SK-N-SH treated with all-trans-retinoic acid at 6 μM for 48 hours (cell line): Measurements from ENCODE around the gene IMP4.

Experiments used
- ATAC-seq: fragments of 200-7000 bp; cut with Tn5 transposase; 3 replicates; pipeline ENCODE4 v1.9.1; 2020; ENCODE audit warnings: mild to moderate bottlenecking, moderate library complexity
- ARNTL ChIP-seq: fragments of 450-650 bp; formaldehyde crosslinking; IDR thresholded peaks from 2 replicates; pipeline ENCODE4 v1.5.0; 2020; ENCODE audit warnings: low read depth, mild to moderate bottlenecking, moderate library complexity, borderline replicate concordance
- BACH2 ChIP-seq: fragments of 250-450 bp; sonication (Bioruptor Pico); IDR thresholded peaks from 2 replicates; pipeline ENCODE4 v1.9.0; 2021; ENCODE audit warnings: mild to moderate bottlenecking, borderline replicate concordance
- CREB5 ChIP-seq: fragments of 250-450 bp; sonication (Bioruptor Pico); IDR thresholded peaks from 2 replicates; pipeline ENCODE4 v1.5.1; 2020; ENCODE audit warnings: low read depth, mild to moderate bottlenecking, moderate library complexity
- CSDC2 ChIP-seq: fragments of 250-450 bp; sonication (Bioruptor Pico); IDR thresholded peaks from 2 replicates; pipeline ENCODE4 v1.5.0; 2020; ENCODE audit warnings: mild to moderate bottlenecking, moderate library complexity
- OSR1 ChIP-seq: fragments of 250-450 bp; sonication (Bioruptor Pico); IDR thresholded peaks from 2 replicates; pipeline ENCODE4 v1.8.0; 2022; ENCODE audit warnings: moderate library complexity, mild to moderate bottlenecking, inconsistent platforms
- PATZ1 ChIP-seq: fragments of 250-450 bp; sonication (Bioruptor Pico); IDR thresholded peaks from 2 replicates; pipeline ENCODE4 v1.8.0; 2020; ENCODE audit warnings: mild to moderate bottlenecking, moderate library complexity, borderline replicate concordance
- POU6F1 ChIP-seq: fragments of 250-450 bp; sonication (Bioruptor Pico); IDR thresholded peaks from 2 replicates; pipeline ENCODE4 v1.8.0; 2021; ENCODE audit warnings: low read depth, mild to moderate bottlenecking, moderate library complexity, borderline replicate concordance
- PPARA ChIP-seq: fragments of 250-450 bp; sonication (Bioruptor Pico); IDR thresholded peaks from 2 replicates; pipeline ENCODE4 v1.5.0; 2020; ENCODE audit warnings: mild to moderate bottlenecking, borderline replicate concordance
- RARB ChIP-seq: fragments of 250-450 bp; sonication (Bioruptor Pico); IDR thresholded peaks from 2 replicates; pipeline ENCODE4 v1.8.0; 2021; ENCODE audit warnings: mild to moderate bottlenecking, moderate library complexity
- TCF4 ChIP-seq: fragments of 250-450 bp; sonication (Bioruptor Pico); IDR thresholded peaks from 2 replicates; pipeline ENCODE4 v1.8.0; 2021; ENCODE audit warnings: mild to moderate bottlenecking, moderate library complexity, borderline replicate concordance
- TOX ChIP-seq: fragments of 250-450 bp; sonication (Bioruptor Pico); IDR thresholded peaks from 2 replicates; pipeline ENCODE4 v1.8.0; 2021; ENCODE audit warnings: mild to moderate bottlenecking, moderate library complexity, borderline replicate concordance
- TSHZ2 ChIP-seq: fragments of 250-450 bp; sonication (Bioruptor Pico); IDR thresholded peaks from 2 replicates; pipeline ENCODE4 v1.5.0; 2020; ENCODE audit warnings: mild to moderate bottlenecking, moderate library complexity
- ZC3H10 ChIP-seq: fragments of 250-450 bp; sonication (Bioruptor Pico); IDR thresholded peaks from 2 replicates; pipeline ENCODE4 v1.5.1; 2021; ENCODE audit warnings: mild to moderate bottlenecking, moderate library complexity
- ZFP3 ChIP-seq: fragments of 250-450 bp; sonication (Bioruptor Pico); IDR thresholded peaks from 2 replicates; pipeline ENCODE4 v1.5.0; 2020; ENCODE audit warnings: mild to moderate bottlenecking, moderate library complexity
- ZFP30 ChIP-seq: fragments of 450-650 bp; formaldehyde crosslinking; IDR thresholded peaks from 2 replicates; pipeline ENCODE4 v1.5.0; 2022; ENCODE audit warnings: mild to moderate bottlenecking, moderate library complexity
- ZNF565 ChIP-seq: fragments of 450-650 bp; formaldehyde crosslinking; conservative IDR thresholded peaks from 2 replicates; pipeline ENCODE4 v1.5.0; 2020; ENCODE audit warnings: low read depth, mild to moderate bottlenecking, moderate library complexity
- ZNF70 ChIP-seq: fragments of 450-650 bp; formaldehyde crosslinking; IDR thresholded peaks from 2 replicates; pipeline ENCODE4 v1.5.0; 2020; ENCODE audit warnings: mild to moderate bottlenecking, moderate library complexity
- ZNF8 ChIP-seq: fragments of 450-650 bp; formaldehyde crosslinking; IDR thresholded peaks from 2 replicates; pipeline ENCODE4 v1.5.0; 2020; ENCODE audit warnings: mild to moderate bottlenecking, moderate library complexity
- TF ChIP-seq, protein P1 (sequence below): fragments of 250-450 bp; sonication (Bioruptor Pico); IDR thresholded peaks from 2 replicates; pipeline ENCODE4 v1.5.1; 2021; ENCODE audit warnings: mild to moderate bottlenecking, moderate library complexity

The IMP4 gene

DNA sequence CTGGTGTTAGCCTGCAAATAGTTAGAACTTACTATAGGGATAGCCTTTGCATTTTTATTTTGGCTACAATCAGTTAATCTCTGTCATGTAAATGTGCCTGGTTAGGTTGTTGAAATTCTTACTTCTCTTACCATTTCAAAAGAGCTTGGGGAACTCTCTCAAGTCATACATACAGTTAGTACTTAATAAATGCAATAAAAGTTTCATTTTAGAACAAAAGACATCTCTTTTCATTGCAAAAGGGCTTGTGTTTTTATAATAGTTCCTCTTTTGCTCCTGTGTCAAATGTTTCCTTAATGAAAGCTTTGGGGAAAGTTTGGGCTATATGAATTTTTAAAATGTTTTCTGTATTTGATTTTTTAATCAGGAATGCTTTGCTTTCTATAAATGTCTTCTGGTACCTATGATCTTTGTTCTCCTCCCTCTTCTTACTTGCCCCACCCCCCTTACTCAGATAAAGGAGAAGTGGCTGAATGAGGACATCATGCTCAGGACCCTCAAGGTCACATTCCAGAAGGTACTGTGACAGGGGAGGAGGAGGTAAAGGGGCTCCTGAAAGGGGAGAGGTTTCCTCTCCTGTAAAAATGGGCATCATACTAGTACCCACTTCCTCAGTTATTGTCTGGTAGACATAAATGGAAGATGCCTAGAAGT, 26.7 kb downstream of the IMP4 start (continued):
- no peak for TF ChIP-seq CREB5 (CRISPR knock-in tag)

DNA sequence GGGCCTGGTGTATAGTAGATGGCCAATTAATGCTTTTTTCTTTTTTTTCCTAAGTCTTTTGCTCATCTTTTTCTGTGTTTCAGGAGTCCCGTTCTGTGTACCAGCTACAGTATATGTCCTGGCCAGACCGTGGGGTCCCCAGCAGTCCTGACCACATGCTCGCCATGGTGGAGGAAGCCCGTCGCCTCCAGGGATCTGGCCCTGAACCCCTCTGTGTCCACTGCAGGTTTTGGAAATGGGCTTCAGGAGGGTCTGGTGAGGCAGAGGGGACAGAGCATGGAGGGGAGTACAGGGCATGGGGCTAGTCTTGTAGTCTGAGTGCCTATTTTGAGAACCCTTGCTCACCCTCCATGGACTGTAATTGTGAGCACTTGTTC, 27.3 kb downstream of the IMP4 start:
- no peak for ATAC-seq
- TF ChIP-seq BACH2 (CRISPR knock-in tag) (no peak), TOX (CRISPR knock-in tag) (no peak), TCF4 (CRISPR knock-in tag) (no peak), TSHZ2 (CRISPR knock-in tag) (no peak), PATZ1 (CRISPR knock-in tag) (no peak), ZNF565 (CRISPR knock-in tag) (no peak), ZNF8 (CRISPR knock-in tag) (no peak), CSDC2 (CRISPR knock-in tag) (no peak), POU6F1 (CRISPR knock-in tag) (no peak), PPARA (no peak), ZNF70 (CRISPR knock-in tag) (no peak), ZFP30 (CRISPR knock-in tag) (no peak), RARB (no peak), ARNTL (CRISPR knock-in tag) (no peak)
- TF ChIP-seq, protein P1, sequence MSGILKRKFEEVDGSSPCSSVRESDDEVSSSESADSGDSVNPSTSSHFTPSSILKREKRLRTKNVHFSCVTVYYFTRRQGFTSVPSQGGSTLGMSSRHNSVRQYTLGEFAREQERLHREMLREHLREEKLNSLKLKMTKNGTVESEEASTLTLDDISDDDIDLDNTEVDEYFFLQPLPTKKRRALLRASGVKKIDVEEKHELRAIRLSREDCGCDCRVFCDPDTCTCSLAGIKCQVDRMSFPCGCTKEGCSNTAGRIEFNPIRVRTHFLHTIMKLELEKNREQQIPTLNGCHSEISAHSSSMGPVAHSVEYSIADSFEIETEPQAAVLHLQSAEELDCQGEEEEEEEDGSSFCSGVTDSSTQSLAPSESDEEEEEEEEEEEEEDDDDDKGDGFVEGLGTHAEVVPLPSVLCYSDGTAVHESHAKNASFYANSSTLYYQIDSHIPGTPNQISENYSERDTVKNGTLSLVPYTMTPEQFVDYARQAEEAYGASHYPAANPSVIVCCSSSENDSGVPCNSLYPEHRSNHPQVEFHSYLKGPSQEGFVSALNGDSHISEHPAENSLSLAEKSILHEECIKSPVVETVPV = no peak

- no peak for ATAC-seq
- TF ChIP-seq, protein P1 = no peak
- TF ChIP-seq TCF4 (CRISPR knock-in tag) (no peak), TSHZ2 (CRISPR knock-in tag) (no peak), ZNF8 (CRISPR knock-in tag) (no peak), ZFP30 (CRISPR knock-in tag) (no peak), CREB5 (CRISPR knock-in tag) (no peak), PPARA (no peak), OSR1 (no peak), ZNF70 (CRISPR knock-in tag) (no peak), ZC3H10 (CRISPR knock-in tag) (no peak), ZFP3 (CRISPR knock-in tag) (no peak), POU6F1 (CRISPR knock-in tag) (no peak), RARB (no peak)
Measured at GRCh38 chr2:130370490-130370889, 27.8 kb downstream of the IMP4 start.
